Measurements from ENCODE around the gene PAQR8. TPM values are rescaled to one million over a fixed set of nuclear protein-coding genes. Genes with fewer than 3 reads are reported as not detected.

Gene PAQR8
- total RNA-seq, 1 experiment from 2014 or later = 3.0 TPM

- no peak overlapping the region for H3K14ac ChIP-seq (ENCODE audit: insufficient read depth, low read length)
- no peak overlapping the region for H3K4me2 ChIP-seq (ENCODE audit: insufficient read depth, insufficient read length, low read length)
These were observed 31.0 kb downstream of the PAQR8 start for GRCh38 chr6:52392944-52393343.

More at GRCh38 chr6:52392944-52393343, 31.0 kb downstream of the PAQR8 start:
- Histone ChIP-seq H3K4ac (ENCODE audit: low read depth, low read length) (no peak overlapping the region), H2BK20ac (ENCODE audit: low read depth, low read length, poor library complexity, severe bottlenecking) (no peak overlapping the region), H2BK12ac (ENCODE audit: insufficient read length, low read depth, low read length) (no peak overlapping the region), H3K56ac (ENCODE audit: insufficient read length, low read depth, low read length) (no peak overlapping the region), H3K9me3 (ENCODE audit: control insufficient read depth, low read depth, low read length) (no peaks in the 10 kb centered on the region), H3T11ph (ENCODE audit: low read length) (no peak overlapping the region), H2AFZ (ENCODE audit: low read length) (no peak overlapping the region), H3K4me1 (ENCODE audit: insufficient read depth, low read length) (no peaks in the 10 kb centered on the region; the same call in 1 of the 2 replicates), H2BK15ac (ENCODE audit: low read depth, low read length) (no peak overlapping the region), H4K8ac (replicated peaks; ENCODE audit: insufficient read length, low read depth, low read length) (no peak overlapping the region), H2AK5ac (ENCODE audit: insufficient read length, low read length) (no peak overlapping the region), H3K18ac (ENCODE audit: insufficient read length, low read depth, low read length) (no peak overlapping the region), H2BK5ac (ENCODE audit: insufficient read length, low read length) (no peak overlapping the region), H3K9ac (ENCODE audit: extremely low read depth, insufficient read length, low read length) (no peak overlapping the region), H3K23me2 (ENCODE audit: insufficient read length, low read depth, low read length, poor library complexity, severe bottlenecking) (no peaks in the 10 kb centered on the region), H4K20me1 (ENCODE audit: control insufficient read depth, insufficient read depth, insufficient read length) (no peaks in the 10 kb centered on the region), H4K5ac (ENCODE audit: insufficient read length, low read depth, low read length) (no peak overlapping the region), H3K79me1 (ENCODE audit: insufficient read depth, low read depth, low read length, poor library complexity, severe bottlenecking) (no peaks in the 10 kb centered on the region), H3K79me2 (ENCODE audit: insufficient read depth, low read length) (no peaks in the 10 kb centered on the region), H2BK120ac (ENCODE audit: low read depth, low read length, poor library complexity, severe bottlenecking) (no peak overlapping the region), H3K27ac (ENCODE audit: insufficient read length, low read depth, low read length) (no peak overlapping the region), H4K91ac (ENCODE audit: insufficient read length, low read depth, low read length) (no peak overlapping the region), H3K27me3 (ENCODE audit: insufficient read depth, low read length) (no peaks in the 10 kb centered on the region), H3K23ac (ENCODE audit: insufficient read length, low read depth, low read length) (no peak overlapping the region)
- Mint-ChIP-seq H3K27me3 (ENCODE audit: low read depth) (no peaks in the 10 kb centered on the region), H3K4me1 (peaks cover 6 to 10% of the 10 kb centered on the region in 2 experiments), H3K27ac (no peak overlapping the region), H3K4me3 (no peak overlapping the region), H3K36me3 (ENCODE audit: insufficient read depth in 1 of 3, low read depth in 3 of 3) (no peaks in the 10 kb centered on the region), H3K9me3 (peaks cover 0 to 5% of the 10 kb centered on the region in 2 experiments; a peak in 2 of 5 replicates)
- no CpG with 5 or more reads among the region's 1 CpG for WGBS (ENCODE audit: extremely low coverage, insufficient read length, low lambda C conversion rate)
- DNase-seq = no peak
- no peak for TF ChIP-seq CTCF (conservative IDR thresholded peaks at IDR 0.05)

Data from H9 (cell line).